Sigmoid colon (tissue), 4 donors: ENCODE measurements around the gene EMID1.

ENCODE experiments used
- CTCF ChIP-seq, 4 experiments: fragments of 450-650 bp in 3 of 4; fragments of 200-600 bp in 1 of 4; IDR thresholded peaks; one replicate each; pipeline ENCODE4 v1.5.1; 2016 to 2019; ENCODE audit warnings: antibody characterized with exemption in 4 of 4, mild to moderate bottlenecking in 3 of 4, moderate library complexity in 2 of 4
- EP300 ChIP-seq, 4 donors: sonication (generic); formaldehyde crosslinking; IDR thresholded peaks; one replicate each; pipeline ENCODE4 v1.6.1; 2017; ENCODE audit warnings: antibody characterized with exemption in 4 of 4
- POLR2A ChIP-seq, 2 donors: fragments of 450-650 bp; IDR thresholded peaks; one replicate each; pipeline ENCODE4 v1.6.1; 2016; ENCODE audit warnings: antibody characterized with exemption in 2 of 2, mild to moderate bottlenecking in 2 of 2, moderate library complexity in 2 of 2
- POLR2AphosphoS5 ChIP-seq, 4 donors: sonication (generic); formaldehyde crosslinking; IDR thresholded peaks; one replicate each; pipeline ENCODE4 v1.6.1; 2017; ENCODE audit warnings: antibody characterized with exemption in 4 of 4

DNA sequence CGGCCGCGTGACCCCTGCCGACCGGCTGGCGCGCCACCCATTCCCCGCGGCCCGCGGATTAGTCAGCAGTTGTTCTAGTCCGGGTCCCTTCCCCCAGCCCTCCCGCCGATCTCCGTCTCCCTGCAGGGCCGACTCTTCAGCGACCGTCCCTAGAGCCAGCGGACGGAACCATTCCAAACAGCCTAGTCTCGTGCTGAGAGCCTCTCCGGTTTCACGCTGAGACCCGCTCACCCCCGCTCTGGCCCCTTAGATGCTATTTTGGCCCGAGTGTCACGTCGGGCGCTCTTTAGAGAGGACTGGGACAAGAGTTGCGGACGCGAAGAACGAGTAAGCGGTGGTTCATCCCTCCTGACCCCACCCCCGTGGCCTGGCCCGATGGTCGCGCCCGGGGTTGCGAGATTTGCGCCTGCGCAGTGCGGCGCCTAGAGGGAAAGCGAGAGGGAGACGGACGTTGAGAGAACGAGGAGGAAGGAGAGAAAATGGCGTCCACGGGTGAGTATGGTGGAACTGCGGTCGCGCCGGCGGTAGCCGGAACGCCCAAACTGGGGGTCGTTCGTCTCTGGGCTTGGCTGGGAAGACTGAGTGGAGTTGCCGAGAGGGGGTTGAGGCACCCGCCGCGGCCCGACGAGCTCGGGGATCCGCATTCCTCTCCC, 62.3 kb downstream of the EMID1 start, which contains the start of the genes EWSR1 and RHBDD3:
- TF ChIP-seq CTCF (IDR thresholded peaks at IDR 0.05) (no peak), POLR2AphosphoS5 (IDR thresholded peaks at IDR 0.05) (peak; percentile 94 to 96 (median 96)), EP300 (IDR thresholded peaks at IDR 0.05) (no peak), POLR2A (IDR thresholded peaks at IDR 0.05) (peak; percentile 77 to 79)
